ENCODE measurements around the gene SNX18. TPM values are rescaled to one million over a fixed set of nuclear protein-coding genes. Genes with fewer than 3 reads are reported as not detected.

The SNX18 gene
- polyA plus RNA-seq, 4 donors: 3.4 to 28.7 (median 8.1) TPM

GRCh38 chr5:54515634-54516033 is 1.9 kb upstream of the SNX18 start:
- no peak for FAIRE-seq
- H3K9me3 ChIP-seq (ENCODE audit: control insufficient read depth in 2 of 2, insufficient read depth in 1 of 2, low read depth in 1 of 2, low read length in 1 of 2): no peaks in the 10 kb centered on the region
- H3K27ac ChIP-seq (ENCODE audit: low read depth in 1 of 3, low read length in 2 of 3): no peak overlapping the region
- no peak overlapping the region for H3K4me3 ChIP-seq (ENCODE audit: low read depth in 1 of 3, low read length in 3 of 3)
- peaks cover 0 to 8% (median 3%) of the 10 kb centered on the region in 3 donors for H3K4me1 ChIP-seq (ENCODE audit: control insufficient read depth in 3 of 3, insufficient read depth in 2 of 3, low read depth in 1 of 3, low read length in 2 of 3)
- WGBS, 3 donors: 91 to 100% (median 92%) methylated on average over 3 of the region's 3 CpGs
- DNase-seq: no peak
- peaks cover 0 to 11% (median 0%) of the 10 kb centered on the region in 3 donors for H3K36me3 ChIP-seq (ENCODE audit: control insufficient read depth in 3 of 3, insufficient read depth in 2 of 3, low read depth in 1 of 3, low read length in 3 of 3)
- H3K27me3 ChIP-seq (ENCODE audit: control insufficient read depth in 3 of 3, insufficient read depth in 3 of 3, low read length in 3 of 3): no peaks in the 10 kb centered on the region

DNA sequence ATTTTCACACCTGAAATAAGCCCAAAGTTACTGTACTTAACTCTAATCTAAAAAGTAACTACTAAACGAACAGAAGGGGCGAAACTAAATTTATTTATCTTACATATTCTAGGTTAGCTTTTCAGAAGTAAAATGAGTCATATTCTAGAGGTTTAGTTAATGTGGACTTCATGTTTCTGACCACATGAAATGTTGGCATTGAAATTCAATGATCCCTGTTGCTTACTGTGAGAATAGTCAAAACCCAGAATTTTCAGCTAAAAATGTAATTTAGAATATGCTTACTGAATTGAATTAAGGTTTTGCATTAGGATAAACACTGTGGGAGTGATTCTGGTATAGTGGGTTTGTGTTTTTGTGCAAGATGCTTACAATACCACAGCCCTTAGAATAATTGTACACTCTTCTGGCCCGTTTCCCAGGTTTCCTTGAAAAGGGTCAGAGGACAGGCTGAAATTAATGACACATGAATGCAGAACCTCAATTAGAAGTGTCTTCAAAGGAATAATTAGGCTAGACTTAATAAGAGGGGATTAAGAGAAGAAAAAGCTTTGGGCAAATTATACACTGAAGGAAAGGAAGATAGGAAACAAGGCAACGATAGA is 1.4 kb upstream of the SNX18 start:
- H3K27ac ChIP-seq (ENCODE audit: low read depth in 1 of 3, low read length in 2 of 3): no peak overlapping the region
- DNase-seq (no peak), FAIRE-seq (no peak)
- WGBS, 3 donors: 43 to 59% (median 50%) methylated on average over 4 of the region's 4 CpGs
- no peaks in the 10 kb centered on the region for H3K27me3 ChIP-seq (ENCODE audit: control insufficient read depth in 3 of 3, insufficient read depth in 3 of 3, low read length in 3 of 3)
- no peaks in the 10 kb centered on the region for H3K9me3 ChIP-seq (ENCODE audit: control insufficient read depth in 2 of 2, insufficient read depth in 1 of 2, low read depth in 1 of 2, low read length in 1 of 2)
- H3K4me3 ChIP-seq (ENCODE audit: low read depth in 1 of 3, low read length in 3 of 3): no peak overlapping the region
- H3K36me3 ChIP-seq (ENCODE audit: control insufficient read depth in 3 of 3, insufficient read depth in 2 of 3, low read depth in 1 of 3, low read length in 3 of 3): peaks cover 0 to 11% (median 0%) of the 10 kb centered on the region in 3 donors
- peaks cover 2 to 11% (median 3%) of the 10 kb centered on the region in 3 donors for H3K4me1 ChIP-seq (ENCODE audit: control insufficient read depth in 3 of 3, insufficient read depth in 2 of 3, low read depth in 1 of 3, low read length in 2 of 3)

DNA sequence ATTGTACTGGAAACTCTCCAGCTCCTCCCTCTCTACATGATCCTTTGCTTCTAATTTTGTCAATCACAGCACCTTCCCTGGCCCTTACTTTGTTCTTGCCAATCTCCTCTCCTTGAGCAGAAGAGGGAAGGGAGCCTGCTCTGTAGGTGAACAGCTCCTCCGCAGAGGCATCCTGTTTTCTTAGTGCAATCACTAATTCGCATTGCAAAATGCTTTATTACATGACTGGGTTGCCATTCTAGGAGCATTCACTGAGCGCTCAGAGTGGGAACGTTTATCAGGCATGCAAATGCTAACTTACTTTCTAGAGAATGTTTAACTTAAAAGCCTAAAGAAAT is 416 bp upstream of the SNX18 start:
- no peaks in the 10 kb centered on the region for H3K27me3 ChIP-seq (ENCODE audit: control insufficient read depth in 3 of 3, insufficient read depth in 3 of 3, low read length in 3 of 3)
- FAIRE-seq (no peak), DNase-seq (no peak)
- H3K4me3 ChIP-seq (ENCODE audit: low read depth in 1 of 3, low read length in 3 of 3): peak overlapping the region in 1 of 3 donors; percentile 33
- 2 to 6% (median 4%) methylated on average over 4 of the region's 4 CpGs for WGBS, 3 donors
- H3K4me1 ChIP-seq (ENCODE audit: control insufficient read depth in 3 of 3, insufficient read depth in 2 of 3, low read depth in 1 of 3, low read length in 2 of 3): peaks cover 2 to 11% (median 7%) of the 10 kb centered on the region in 3 donors
- peak overlapping the region in 1 of 3 donors; percentile 53 for H3K27ac ChIP-seq (ENCODE audit: low read depth in 1 of 3, low read length in 2 of 3)
- H3K36me3 ChIP-seq (ENCODE audit: control insufficient read depth in 3 of 3, insufficient read depth in 2 of 3, low read depth in 1 of 3, low read length in 3 of 3): peaks cover 0 to 13% (median 0%) of the 10 kb centered on the region in 3 donors
- H3K9me3 ChIP-seq (ENCODE audit: control insufficient read depth in 2 of 2, insufficient read depth in 1 of 2, low read depth in 1 of 2, low read length in 1 of 2): no peaks in the 10 kb centered on the region

DNA sequence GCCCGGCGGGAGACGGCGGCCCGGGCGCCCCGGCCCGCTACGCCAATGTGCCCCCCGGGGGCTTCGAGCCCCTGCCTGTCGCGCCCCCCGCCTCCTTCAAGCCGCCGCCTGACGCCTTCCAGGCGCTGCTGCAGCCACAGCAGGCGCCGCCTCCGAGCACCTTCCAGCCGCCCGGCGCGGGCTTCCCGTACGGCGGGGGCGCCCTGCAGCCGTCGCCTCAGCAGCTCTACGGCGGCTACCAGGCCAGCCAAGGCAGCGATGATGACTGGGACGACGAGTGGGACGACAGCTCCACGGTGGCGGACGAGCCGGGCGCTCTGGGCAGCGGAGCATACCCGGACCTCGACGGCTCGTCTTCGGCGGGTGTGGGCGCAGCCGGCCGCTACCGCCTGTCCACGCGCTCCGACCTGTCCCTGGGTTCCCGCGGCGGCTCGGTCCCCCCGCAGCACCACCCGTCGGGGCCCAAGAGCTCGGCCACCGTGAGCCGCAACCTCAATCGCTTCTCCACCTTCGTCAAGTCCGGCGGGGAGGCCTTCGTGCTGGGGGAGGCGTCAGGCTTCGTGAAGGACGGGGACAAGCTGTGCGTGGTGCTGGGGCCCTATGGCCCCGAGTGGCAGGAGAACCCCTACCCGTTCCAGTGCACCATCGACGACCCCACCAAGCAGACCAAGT is 723 bp downstream of the SNX18 start:
- DNase-seq (peak; percentile 45 to 81), FAIRE-seq (no peak)
- Histone ChIP-seq H3K27ac (ENCODE audit: low read depth in 1 of 3, low read length in 2 of 3) (peak overlapping the region; percentile 27 to 94 (median 69)), H3K4me1 (ENCODE audit: control insufficient read depth in 3 of 3, insufficient read depth in 2 of 3, low read depth in 1 of 3, low read length in 2 of 3) (peaks cover 2 to 11% (median 11%) of the 10 kb centered on the region in 3 donors), H3K27me3 (ENCODE audit: control insufficient read depth in 3 of 3, insufficient read depth in 3 of 3, low read length in 3 of 3) (no peaks in the 10 kb centered on the region), H3K36me3 (ENCODE audit: control insufficient read depth in 3 of 3, insufficient read depth in 2 of 3, low read depth in 1 of 3, low read length in 3 of 3) (peaks cover 0 to 13% (median 0%) of the 10 kb centered on the region in 3 donors), H3K4me3 (ENCODE audit: low read depth in 1 of 3, low read length in 3 of 3) (peak overlapping the region; percentile 63 to 92 (median 70)), H3K9me3 (ENCODE audit: control insufficient read depth in 2 of 2, insufficient read depth in 1 of 2, low read depth in 1 of 2, low read length in 1 of 2) (no peaks in the 10 kb centered on the region)
- WGBS, 3 donors: 2 to 9% (median 6%) methylated on average over 42 to 79 of the region's 79 CpGs

DNA sequence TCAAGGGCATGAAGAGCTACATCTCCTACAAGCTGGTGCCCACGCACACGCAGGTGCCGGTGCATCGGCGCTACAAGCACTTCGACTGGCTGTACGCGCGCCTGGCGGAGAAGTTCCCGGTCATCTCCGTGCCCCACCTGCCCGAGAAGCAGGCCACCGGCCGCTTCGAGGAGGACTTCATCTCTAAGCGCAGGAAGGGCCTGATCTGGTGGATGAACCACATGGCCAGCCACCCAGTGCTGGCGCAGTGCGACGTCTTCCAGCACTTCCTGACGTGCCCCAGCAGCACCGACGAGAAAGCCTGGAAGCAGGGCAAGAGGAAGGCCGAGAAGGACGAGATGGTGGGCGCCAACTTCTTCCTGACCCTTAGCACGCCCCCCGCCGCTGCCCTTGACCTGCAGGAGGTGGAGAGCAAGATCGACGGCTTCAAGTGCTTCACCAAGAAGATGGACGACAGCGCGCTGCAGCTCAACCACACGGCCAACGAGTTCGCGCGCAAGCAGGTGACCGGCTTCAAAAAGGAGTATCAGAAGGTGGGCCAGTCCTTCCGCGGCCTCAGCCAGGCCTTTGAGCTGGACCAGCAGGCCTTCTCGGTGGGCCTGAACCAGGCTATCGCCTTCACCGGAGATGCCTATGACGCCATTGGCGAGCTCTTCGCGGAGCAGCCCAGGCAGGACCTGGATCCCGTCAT is 1.4 kb downstream of the SNX18 start:
- DNase-seq (peak; percentile 31 to 49), FAIRE-seq (no peak)
- no peaks in the 10 kb centered on the region for H3K27me3 ChIP-seq (ENCODE audit: control insufficient read depth in 3 of 3, insufficient read depth in 3 of 3, low read length in 3 of 3)
- peaks cover 0 to 13% (median 0%) of the 10 kb centered on the region in 3 donors for H3K36me3 ChIP-seq (ENCODE audit: control insufficient read depth in 3 of 3, insufficient read depth in 2 of 3, low read depth in 1 of 3, low read length in 3 of 3)
- H3K4me1 ChIP-seq (ENCODE audit: control insufficient read depth in 3 of 3, insufficient read depth in 2 of 3, low read depth in 1 of 3, low read length in 2 of 3): peaks cover 6 to 17% (median 16%) of the 10 kb centered on the region in 3 donors
- H3K9me3 ChIP-seq (ENCODE audit: control insufficient read depth in 2 of 2, insufficient read depth in 1 of 2, low read depth in 1 of 2, low read length in 1 of 2): no peaks in the 10 kb centered on the region
- 23 to 58% (median 32%) methylated on average over 50 of the region's 50 CpGs for WGBS, 3 donors
- peak overlapping the region in 2 of 3 donors; percentile 63 to 94 for H3K27ac ChIP-seq (ENCODE audit: low read depth in 1 of 3, low read length in 2 of 3)
- peak overlapping the region; percentile 63 to 92 (median 70) for H3K4me3 ChIP-seq (ENCODE audit: low read depth in 1 of 3, low read length in 3 of 3)

GRCh38 chr5:54519509-54519876 is 1.9 kb downstream of the SNX18 start:
- peak overlapping the region in 2 of 3 donors; percentile 63 to 94 for H3K27ac ChIP-seq (ENCODE audit: low read depth in 1 of 3, low read length in 2 of 3)
- H3K36me3 ChIP-seq (ENCODE audit: control insufficient read depth in 3 of 3, insufficient read depth in 2 of 3, low read depth in 1 of 3, low read length in 3 of 3): peaks cover 0 to 13% (median 0%) of the 10 kb centered on the region in 3 donors
- H3K4me1 ChIP-seq (ENCODE audit: control insufficient read depth in 3 of 3, insufficient read depth in 2 of 3, low read depth in 1 of 3, low read length in 2 of 3): peaks cover 8 to 20% (median 19%) of the 10 kb centered on the region in 3 donors
- DNase-seq: peak in 1 of 2 donors; percentile 47
- no peaks in the 10 kb centered on the region for H3K27me3 ChIP-seq (ENCODE audit: control insufficient read depth in 3 of 3, insufficient read depth in 3 of 3, low read length in 3 of 3)
- WGBS, 3 donors: 13 to 37% (median 29%) methylated on average over 10 of the region's 10 CpGs
- FAIRE-seq: no peak
- peak overlapping the region; percentile 38 to 70 (median 63) for H3K4me3 ChIP-seq (ENCODE audit: low read depth in 1 of 3, low read length in 3 of 3)
- no peaks in the 10 kb centered on the region for H3K9me3 ChIP-seq (ENCODE audit: control insufficient read depth in 2 of 2, insufficient read depth in 1 of 2, low read depth in 1 of 2, low read length in 1 of 2)

DNA sequence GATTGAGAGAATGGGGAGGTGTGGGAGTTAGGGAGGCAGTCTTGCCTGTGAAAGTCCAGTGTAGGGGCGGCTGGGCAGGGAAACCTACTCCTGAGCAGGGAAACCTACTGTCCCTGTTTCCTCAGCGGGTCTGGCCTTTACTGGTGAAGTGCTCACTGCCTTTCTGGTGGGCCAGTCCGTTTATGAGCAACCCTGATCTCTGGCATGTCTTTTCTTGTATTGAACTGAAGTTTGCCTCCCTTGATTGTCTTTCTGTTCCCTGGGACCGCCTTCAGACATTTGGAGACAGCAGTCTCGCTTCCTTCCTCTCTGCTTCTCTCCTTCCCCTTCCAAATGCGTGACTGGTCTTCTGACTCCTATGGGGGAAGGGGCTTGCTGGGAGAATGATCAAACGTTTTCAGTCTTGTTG is 2.9 kb downstream of the SNX18 start:
- H3K36me3 ChIP-seq (ENCODE audit: control insufficient read depth in 3 of 3, insufficient read depth in 2 of 3, low read depth in 1 of 3, low read length in 3 of 3): peaks cover 0 to 17% (median 0%) of the 10 kb centered on the region in 3 donors
- H3K9me3 ChIP-seq (ENCODE audit: control insufficient read depth in 2 of 2, insufficient read depth in 1 of 2, low read depth in 1 of 2, low read length in 1 of 2): no peaks in the 10 kb centered on the region
- H3K27me3 ChIP-seq (ENCODE audit: control insufficient read depth in 3 of 3, insufficient read depth in 3 of 3, low read length in 3 of 3): no peaks in the 10 kb centered on the region
- H3K4me1 ChIP-seq (ENCODE audit: control insufficient read depth in 3 of 3, insufficient read depth in 2 of 3, low read depth in 1 of 3, low read length in 2 of 3): peaks cover 8 to 28% (median 28%) of the 10 kb centered on the region in 3 donors
- FAIRE-seq (no peak), DNase-seq (peak; percentile 43 to 56)
- peak overlapping the region in 2 of 3 donors; percentile 63 for H3K27ac ChIP-seq (ENCODE audit: low read depth in 1 of 3, low read length in 2 of 3)
- WGBS, 3 donors: 5 to 10% (median 5%) methylated on average over 7 of the region's 7 CpGs
- H3K4me3 ChIP-seq (ENCODE audit: low read depth in 1 of 3, low read length in 3 of 3): peak overlapping the region in 2 of 3 donors; percentile 63 to 70

- DNase-seq: no peak
- H3K36me3 ChIP-seq (ENCODE audit: control insufficient read depth in 3 of 3, insufficient read depth in 2 of 3, low read depth in 1 of 3, low read length in 3 of 3): peaks cover 0 to 19% (median 0%) of the 10 kb centered on the region in 3 donors
- H3K4me1 ChIP-seq (ENCODE audit: control insufficient read depth in 3 of 3, insufficient read depth in 2 of 3, low read depth in 1 of 3, low read length in 2 of 3): peaks cover 8 to 33% (median 29%) of the 10 kb centered on the region in 3 donors
- peak overlapping the region in 2 of 3 donors; percentile 42 to 63 for H3K27ac ChIP-seq (ENCODE audit: low read depth in 1 of 3, low read length in 2 of 3)
- WGBS, 3 donors: 30 to 48% (median 30%) methylated on average over 2 of the region's 2 CpGs
- no peaks in the 10 kb centered on the region for H3K9me3 ChIP-seq (ENCODE audit: control insufficient read depth in 2 of 2, insufficient read depth in 1 of 2, low read depth in 1 of 2, low read length in 1 of 2)
- FAIRE-seq: no peak
- no peaks in the 10 kb centered on the region for H3K27me3 ChIP-seq (ENCODE audit: control insufficient read depth in 3 of 3, insufficient read depth in 3 of 3, low read length in 3 of 3)
- peak overlapping the region; percentile 21 to 70 (median 63) for H3K4me3 ChIP-seq (ENCODE audit: low read depth in 1 of 3, low read length in 3 of 3)
Measured at GRCh38 chr5:54520940-54521339, 3.4 kb downstream of the SNX18 start.

All from small intestine (tissue), 7 donors.